Activated T-cell treated with anti-CD3 and anti-CD28 coated beads, Interleukin-2, amount 50 U/mL, for 4 hours (primary cell): ENCODE data around the gene NAIF1. TPM values are rescaled to one million over a fixed set of nuclear protein-coding genes. Genes with fewer than 3 reads are reported as not detected.
"Not testable (repeated sequence)": the region's sequence is repeated elsewhere in the genome, so short reads cannot be mapped to it uniquely, and the experiment has no call there.

Experiments used
- ATAC-seq, 2 donors: fragments of 200-7000 bp; cut with Tn5 transposase; one replicate each; pipeline ENCODE4 v1.10.0; 2021
- DNase-seq: peaks from one replicate; pipeline ENCODE4 v3.0.0-alpha.2; 2020
- H3K27me3 Mint-ChIP-seq: one replicate; pipeline ENCODE4 v1.8.0; 2021; ENCODE audit warnings: low read depth, mixed read lengths
- H3K36me3 Mint-ChIP-seq: one replicate; pipeline ENCODE4 v1.8.0; 2022; ENCODE audit warnings: mixed read lengths; ENCODE audit not compliant: insufficient read depth
- H3K4me1 Mint-ChIP-seq: one replicate; pipeline ENCODE4 v1.8.0; 2021; ENCODE audit warnings: low read depth, mixed read lengths
- H3K4me3 Mint-ChIP-seq: one replicate; pipeline ENCODE4 v1.8.0; 2021; ENCODE audit warnings: mild to moderate bottlenecking, moderate library complexity, mixed read lengths
- H3K9me3 Mint-ChIP-seq: one replicate; pipeline ENCODE4 v1.8.0; 2021; ENCODE audit warnings: mixed read lengths
- total RNA-seq, 3 donors: library from RNA; stranded (reverse); gene quantifications; one replicate each; pipeline ENCODE4 v1.2.1, GENCODE V29; 2021

Gene NAIF1
- total RNA-seq, 3 donors from 2014 or later = 9.5 to 11.2 (median 9.7) TPM

- Mint-ChIP-seq H3K4me1 (peaks cover 86% of the 10 kb centered on the region), H3K4me3 (no peak overlapping the region), H3K27me3 (no peaks in the 10 kb centered on the region), H3K9me3 (no peaks in the 10 kb centered on the region), H3K36me3 (no peaks in the 10 kb centered on the region)
- DNase-seq (no peak), ATAC-seq (no peak)
These were observed 42.3 kb downstream of the NAIF1 start for GRCh38 chr9:128024761-128025308.

DNA sequence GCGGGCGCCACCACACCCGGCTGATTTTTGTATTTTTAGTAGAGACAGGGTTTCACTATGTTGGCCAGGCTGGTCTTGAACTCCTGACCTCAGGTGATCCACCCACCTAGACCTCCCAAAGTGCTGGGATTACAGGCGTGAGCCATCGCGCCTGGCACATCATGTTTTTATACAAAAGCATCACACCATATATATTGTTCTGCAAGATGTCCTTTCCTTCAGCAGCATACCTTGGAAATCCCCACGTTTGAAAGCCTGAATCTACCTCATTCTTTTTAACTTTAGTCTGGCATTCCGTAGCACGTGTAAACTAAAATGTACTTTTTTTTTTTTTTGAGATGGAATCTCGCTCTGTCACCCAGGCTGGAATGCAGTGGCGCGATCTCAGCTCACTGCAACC is 43.4 kb downstream of the NAIF1 start:
- Mint-ChIP-seq H3K4me1 (peaks cover 80% of the 10 kb centered on the region), H3K4me3 (peak overlapping the region; percentile 1)
- not testable (repeated sequence) for DNase-seq, H3K36me3 Mint-ChIP-seq, ATAC-seq, H3K9me3 Mint-ChIP-seq, H3K27me3 Mint-ChIP-seq

DNA sequence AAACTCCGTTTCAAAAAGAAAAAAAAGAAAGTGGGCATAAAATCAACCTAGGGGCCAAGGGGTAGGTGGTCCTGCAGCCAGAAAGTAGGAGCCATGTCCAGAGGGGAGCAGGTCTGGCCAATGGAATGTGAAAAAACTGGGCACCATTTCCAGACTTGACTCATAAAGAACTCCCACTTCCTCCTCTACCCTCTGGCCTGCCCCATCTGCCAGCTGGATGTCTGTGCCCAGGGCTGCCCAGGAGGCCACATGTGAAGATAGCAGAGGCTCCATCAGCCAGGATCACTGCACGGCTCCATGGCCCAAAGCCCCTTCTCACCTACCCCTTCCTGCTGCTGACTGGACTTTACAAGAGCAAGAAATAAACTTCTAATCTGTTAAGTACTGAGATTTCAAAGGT is 44.2 kb downstream of the NAIF1 start:
- H3K4me3 Mint-ChIP-seq = no peak overlapping the region
- no peaks in the 10 kb centered on the region for H3K9me3 Mint-ChIP-seq
- H3K27me3 Mint-ChIP-seq = no peaks in the 10 kb centered on the region
- DNase-seq (no peak), ATAC-seq (no peak)
- H3K36me3 Mint-ChIP-seq = no peaks in the 10 kb centered on the region
- H3K4me1 Mint-ChIP-seq = peaks cover 72% of the 10 kb centered on the region

DNA sequence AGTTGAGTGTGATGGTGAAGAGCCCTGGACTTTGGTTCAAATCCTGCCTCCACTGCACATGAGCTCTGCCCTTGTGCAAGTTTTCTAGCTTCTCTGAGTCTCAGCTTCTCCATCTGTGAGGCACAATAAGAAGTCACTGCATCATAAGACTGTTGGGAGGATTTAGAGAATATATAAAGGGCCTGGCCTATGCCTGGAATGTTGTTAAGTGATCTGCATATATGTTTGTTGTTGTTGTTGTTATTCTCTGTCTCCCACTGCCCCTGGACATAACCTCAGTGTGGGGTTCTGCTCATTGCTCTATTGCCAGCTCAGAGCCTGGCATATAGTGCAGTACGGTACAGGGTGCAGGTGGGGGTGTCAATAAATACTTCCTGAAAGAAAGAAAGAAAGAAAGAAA is 46.0 kb downstream of the NAIF1 start:
- Mint-ChIP-seq H3K9me3 (no peaks in the 10 kb centered on the region), H3K36me3 (no peaks in the 10 kb centered on the region), H3K27me3 (no peaks in the 10 kb centered on the region), H3K4me1 (peaks cover 60% of the 10 kb centered on the region), H3K4me3 (no peak overlapping the region)
- DNase-seq (no peak), ATAC-seq (no peak)

DNA sequence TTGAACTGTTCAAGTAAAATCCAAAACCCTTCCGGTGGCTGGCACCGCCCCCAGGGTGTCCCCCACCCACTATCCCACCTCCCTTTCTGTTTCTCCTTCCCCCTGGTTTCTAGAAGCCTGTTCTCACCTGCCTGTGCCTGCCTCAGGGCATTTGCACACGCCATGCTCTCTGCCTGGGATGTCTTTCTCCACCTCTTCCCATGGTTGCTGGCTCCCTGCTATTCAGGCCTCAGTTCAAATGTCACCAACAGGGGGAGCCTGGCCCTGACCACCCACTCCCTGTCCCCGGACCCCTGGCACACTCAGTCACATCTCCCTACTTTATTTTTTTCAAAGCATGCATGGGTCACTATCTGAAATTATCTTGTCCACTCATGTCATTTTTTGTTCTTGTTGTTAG is 46.4 kb downstream of the NAIF1 start:
- no peak for DNase-seq
- Mint-ChIP-seq H3K27me3 (no peaks in the 10 kb centered on the region), H3K4me1 (peaks cover 56% of the 10 kb centered on the region)

DNA sequence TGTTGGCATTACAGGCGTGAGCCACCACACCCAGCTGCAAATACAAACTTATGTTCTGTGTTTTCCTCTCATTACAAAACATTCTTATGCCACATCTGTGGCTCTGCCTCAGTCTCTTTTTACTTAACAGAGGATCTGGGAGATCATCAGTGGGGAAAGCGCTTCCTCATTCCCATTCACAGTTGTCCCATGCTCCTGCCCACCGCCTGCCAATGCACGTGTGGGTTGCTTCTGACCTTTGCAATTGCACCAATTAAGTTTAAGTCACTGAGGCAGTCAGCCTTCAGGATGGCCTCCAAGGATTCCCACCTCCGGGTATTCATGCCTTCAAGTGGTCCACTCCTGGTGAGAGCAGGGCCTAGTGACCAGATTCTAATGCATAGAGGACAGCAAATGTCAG is 51.4 kb downstream of the NAIF1 start:
- ATAC-seq (no peak), DNase-seq (no peak)
- no peaks in the 10 kb centered on the region for H3K36me3 Mint-ChIP-seq
- H3K4me1 Mint-ChIP-seq = peaks cover 20% of the 10 kb centered on the region
- no peaks in the 10 kb centered on the region for H3K27me3 Mint-ChIP-seq
- H3K4me3 Mint-ChIP-seq = no peak overlapping the region
- H3K9me3 Mint-ChIP-seq = no peaks in the 10 kb centered on the region

More for the DNA sequence above, 46.4 kb downstream of the NAIF1 start:
- Mint-ChIP-seq H3K36me3 (no peaks in the 10 kb centered on the region), H3K4me3 (no peak overlapping the region), H3K9me3 (no peaks in the 10 kb centered on the region)
- ATAC-seq = no peak

Other genes starting within 250 kb of the NAIF1 start
- gene ENG, start 212.7 kb downstream of the NAIF1 start, total RNA-seq = 10 to 100 TPM; 10.7 to 20.3 (median 14.8) TPM
- gene AK1, start 189.6 kb downstream of the NAIF1 start, total RNA-seq = 1 to 10 TPM; 3.6 to 6.4 (median 5.0) TPM
- gene ST6GALNAC6, start 167.7 kb downstream of the NAIF1 start, total RNA-seq = 10 to 100 TPM; 25.9 to 31.5 (median 31.0) TPM
- 10 to 100 TPM; 22.0 to 25.7 (median 24.7) TPM for gene ST6GALNAC4, start 150.3 kb downstream of the NAIF1 start, total RNA-seq
- 1 to 10 TPM; 2.3 to 3.5 (median 2.8) TPM for gene PIP5KL1, start 136.5 kb downstream of the NAIF1 start, total RNA-seq
- gene DPM2, start 129.5 kb downstream of the NAIF1 start, total RNA-seq = 10 to 100 TPM; 89.6 to 91.5 (median 89.9) TPM
- gene EEIG1, start 86.3 kb downstream of the NAIF1 start, total RNA-seq = 10 to 100 TPM; 75.5 to 87.3 (median 86.0) TPM
- gene SLC25A25, start 912 bp upstream of the NAIF1 start, total RNA-seq = 10 to 100 TPM; 13.9 to 16.3 (median 15.6) TPM
- 100 to 1,000 TPM; 123 to 132 (median 123) TPM for gene PTGES2, start 60.4 kb upstream of the NAIF1 start, total RNA-seq
- not detected for gene LCN2, start 82.1 kb upstream of the NAIF1 start, total RNA-seq
- gene BBLN, start 92.9 kb upstream of the NAIF1 start, total RNA-seq = 10 to 100 TPM; 71.0 to 72.7 (median 71.6) TPM
- gene CIZ1, start 124.3 kb upstream of the NAIF1 start, total RNA-seq = 100 to 1,000 TPM; 117 to 128 (median 124) TPM
- gene DNM1, start 136.1 kb upstream of the NAIF1 start, total RNA-seq = under 1 TPM; 0.32 to 0.43 (median 0.40) TPM
- 10 to 100 TPM; 39.4 to 48.2 (median 46.5) TPM for gene GOLGA2, start 208.7 kb upstream of the NAIF1 start, total RNA-seq
- gene SWI5, start 209.0 kb upstream of the NAIF1 start, total RNA-seq = 10 to 100 TPM; 18.6 to 19.5 (median 19.1) TPM